K562 (cell line): ENCODE measurements around the gene MYRFL. TPM values are rescaled to one million over a fixed set of nuclear protein-coding genes. Genes with fewer than 3 reads are reported as not detected.

Experiments
- ATAC-seq: fragments of 200-7000 bp; cut with Tn5 transposase; 3 replicates; pipeline ENCODE4 v1.9.1; 2020; ENCODE audit warnings: moderate library complexity
- BruUV-seq: library from RNA; stranded (reverse); fragments of 400-500 nt; replicated peaks from 2 replicates; lab custom pipeline; 2021; lab: Mats Ljungman, UMichigan
- CTCF ChIA-PET: fragments of 300-600 bp; formaldehyde crosslinking; extraction: SDS; loops from one replicate; lab custom pipeline; 2021; ENCODE audit warnings: low intra/inter-chr PET ratio; lab: Yijun Ruan, JAX
- POLR2A ChIA-PET: fragments of 300-600, 350-650 bp; sonication (Branson Sonifier 250); formaldehyde crosslinking; extraction: SDS; loops from one replicate; lab custom pipeline; 2021; ENCODE audit warnings: antibody characterized with exemption, inconsistent platforms; lab: Yijun Ruan, JAX
- DNase-seq, 4 experiments: peaks; one replicate each; pipeline versions ENCODE4 v3.0.0 to v3.0.0-alpha.2; 2011 to 2018; ENCODE audit warnings: low spot score in 3 of 4, mixed read lengths in 3 of 4; ENCODE audit errors: extremely low read depth in 1 of 4
- FAIRE-seq: peaks from 2 replicates; lab custom pipeline; 2011; peaks lifted over from hg19 to GRCh38; lab: Jason Lieb, UNC
- H2AFZ ChIP-seq: 2 replicates; pipeline ENCODE4 v1.6.0; 2011; ENCODE audit warnings: low read depth, low read length, control low read depth, inconsistent platforms
- H3K27ac ChIP-seq: fragments of 200-600 bp; 3 replicates; pipeline ENCODE4 v1.8.0; 2011; ENCODE audit warnings: low read depth, mild to moderate bottlenecking, control low read depth, inconsistent platforms, low read length, moderate library complexity, mixed read lengths; ENCODE audit errors: extremely low read depth
- H3K27me3 ChIP-seq, 2 experiments: fragments of 300-600 bp in 1 of 2; 2 replicates in 1 of 2; 3 replicates in 1 of 2; pipeline versions ENCODE4 v1.6.0 to v1.8.0; 2011; ENCODE audit warnings: inconsistent platforms in 2 of 2, low read length in 2 of 2, mild to moderate bottlenecking in 1 of 2, mixed read lengths in 1 of 2, moderate library complexity in 1 of 2; ENCODE audit not compliant: control insufficient read depth in 2 of 2, insufficient read depth in 2 of 2
- H3K36me3 ChIP-seq: fragments of 300-600 bp; 3 replicates; pipeline ENCODE4 v1.8.0; 2011; ENCODE audit warnings: mild to moderate bottlenecking, low read length, inconsistent platforms; ENCODE audit not compliant: control insufficient read depth, insufficient read depth
- H3K4me1 ChIP-seq, 2 experiments: fragments of 200-600 bp in 1 of 2; replicated peaks in 1 of 2; 2 replicates in 1 of 2; 3 replicates in 1 of 2; pipeline versions ENCODE4 v1.5.1 to v1.8.0; 2011; ENCODE audit warnings: inconsistent platforms in 2 of 2, low read length in 2 of 2, mild to moderate bottlenecking in 1 of 2, mixed read lengths in 1 of 2, moderate library complexity in 1 of 2; ENCODE audit not compliant: control insufficient read depth in 2 of 2, insufficient read depth in 2 of 2
- H3K4me2 ChIP-seq: 2 replicates; pipeline ENCODE4 v1.6.1; 2011; ENCODE audit warnings: low read length, control low read depth, inconsistent platforms, mixed read lengths; ENCODE audit not compliant: insufficient read depth
- H3K4me3 ChIP-seq: fragments of 200-600 bp; sonication (generic), shearing (Covaris generic); 2 replicates; pipeline ENCODE4 v1.5.1; 2016; ENCODE audit warnings: control low read depth, inconsistent platforms
- H3K79me2 ChIP-seq: fragments of 200-600 bp; 3 replicates; pipeline ENCODE4 v1.8.0; 2011; ENCODE audit warnings: low read length, inconsistent platforms; ENCODE audit not compliant: control insufficient read depth, insufficient read depth
- H3K9ac ChIP-seq, 2 experiments: 2 replicates each; pipeline versions ENCODE4 v1.6.0 to v1.6.1; 2011; ENCODE audit warnings: low read depth in 2 of 2, low read length in 2 of 2, control low read depth in 1 of 2, inconsistent platforms in 1 of 2, mild to moderate bottlenecking in 1 of 2, mixed read lengths in 1 of 2; ENCODE audit not compliant: insufficient read depth in 1 of 2
- H3K9me1 ChIP-seq: one replicate; pipeline ENCODE4 v1.6.0; 2011; ENCODE audit warnings: inconsistent platforms, mild to moderate bottlenecking, low read length, moderate library complexity; ENCODE audit not compliant: control insufficient read depth, insufficient read depth
- H3K9me3 ChIP-seq: replicated peaks from 2 replicates; pipeline ENCODE4 v1.5.1; 2011; ENCODE audit warnings: low read depth, low read length, inconsistent platforms; ENCODE audit not compliant: control insufficient read depth, insufficient read depth
- H4K20me1 ChIP-seq: replicated peaks from 2 replicates; pipeline ENCODE4 v1.6.1; 2011; ENCODE audit warnings: low read length, inconsistent platforms, mixed read lengths; ENCODE audit not compliant: control insufficient read depth, insufficient read depth
- GTF2E2 ChIP-seq: fragments of 200-800 bp; sonication (Bioruptor generic); IDR thresholded peaks from 2 replicates; pipeline ENCODE4 v1.6.1; 2016; ENCODE audit warnings: missing genetic modification characterization, missing compliant biosample characterization
- PRMT5 ChIP-seq: sonication (generic); formaldehyde crosslinking; IDR thresholded peaks from 2 replicates; pipeline ENCODE4 v1.5.0; 2020; ENCODE audit warnings: missing genetic modification reagents
- PTRF ChIP-seq: fragments of 450-650 bp; IDR thresholded peaks from 2 replicates; pipeline ENCODE4 v1.6.1; 2016; ENCODE audit warnings: mild to moderate bottlenecking, missing genetic modification characterization, missing compliant biosample characterization
- TRIM28 ChIP-seq: fragments of 450-650 bp; IDR thresholded peaks from 2 replicates; pipeline ENCODE4 v1.6.1; 2017
- ZNF644 ChIP-seq: fragments of 200-800 bp; sonication (Bioruptor generic); IDR thresholded peaks from 2 replicates; pipeline ENCODE4 v1.6.1; 2016; ENCODE audit warnings: low read depth, missing genetic modification characterization, missing compliant biosample characterization
- ZSCAN29 ChIP-seq: fragments of 450-650 bp; IDR thresholded peaks from 2 replicates; pipeline ENCODE4 v1.6.1; 2017
- WGBS: fragments of 100-300 bp; shearing (Covaris generic); methylation state at CpG from one replicate; pipeline ENCODE4 v1.1.6; 2016; ENCODE audit warnings: low coverage, mixed read lengths; ENCODE audit not compliant: insufficient coverage; ENCODE audit errors: missing lambda C conversion rate; 5-methylcytosine and 5-hydroxymethylcytosine counted together
- in situ Hi-C: fragments of 300-500 bp; cut with MboI; formaldehyde crosslinking; loops from 4 replicates; pipeline ENCODE4 v1.15.0; 2018; ENCODE audit warnings: inconsistent platforms, mixed read lengths
- intact Hi-C: fragments of 100-400 bp; cut with micrococcal nuclease; formaldehyde crosslinking; loops from 2 replicates; pipeline ENCODE4 v1.14.2; 2022
- polyA plus RNA-seq, 8 experiments: library from polyadenylated mRNA; depleted of rRNA in 4 of 8; stranded (reverse) in 5 of 8; unstranded in 3 of 8; fragments of >200 nt; fragmentation: Nextera tagmentation in 2 of 8; fragmentation: Illumina TruSeq in 1 of 8; extraction: Ambion mirVana in 2 of 8; extraction: Trizol in 1 of 8; gene quantifications; 2 replicates each; pipeline versions ENCODE4 v1.2.1 to v1.2.3, GENCODE V29; 2011 to 2014; ENCODE audit warnings: inconsistent platforms in 1 of 8, missing spikeins in 1 of 8
- total RNA-seq, 7 experiments: library from RNA; depleted of rRNA in 6 of 7; stranded (reverse); fragments of >200 nt in 6 of 7; fragmentation: Illumina TruSeq in 2 of 7; extraction: Trizol in 2 of 7; gene quantifications; 2 replicates each; pipeline versions ENCODE4 v1.2.1 to v1.2.3, GENCODE V29; 2011 to 2021; ENCODE audit warnings: low replicate concordance in 1 of 7
- TF ChIP-seq, protein P1 (sequence below): fragments of 250-450 bp; sonication (Bioruptor Pico); IDR thresholded peaks from 2 replicates; pipeline ENCODE4 v1.4.0; 2020; ENCODE audit warnings: mild to moderate bottlenecking, moderate library complexity

The MYRFL gene
- total and polyA plus RNA-seq, 9 of the 15 experiments (the other 6 are each of a cell fraction or from before 2014, with no cell fraction given): not detected

DNA sequence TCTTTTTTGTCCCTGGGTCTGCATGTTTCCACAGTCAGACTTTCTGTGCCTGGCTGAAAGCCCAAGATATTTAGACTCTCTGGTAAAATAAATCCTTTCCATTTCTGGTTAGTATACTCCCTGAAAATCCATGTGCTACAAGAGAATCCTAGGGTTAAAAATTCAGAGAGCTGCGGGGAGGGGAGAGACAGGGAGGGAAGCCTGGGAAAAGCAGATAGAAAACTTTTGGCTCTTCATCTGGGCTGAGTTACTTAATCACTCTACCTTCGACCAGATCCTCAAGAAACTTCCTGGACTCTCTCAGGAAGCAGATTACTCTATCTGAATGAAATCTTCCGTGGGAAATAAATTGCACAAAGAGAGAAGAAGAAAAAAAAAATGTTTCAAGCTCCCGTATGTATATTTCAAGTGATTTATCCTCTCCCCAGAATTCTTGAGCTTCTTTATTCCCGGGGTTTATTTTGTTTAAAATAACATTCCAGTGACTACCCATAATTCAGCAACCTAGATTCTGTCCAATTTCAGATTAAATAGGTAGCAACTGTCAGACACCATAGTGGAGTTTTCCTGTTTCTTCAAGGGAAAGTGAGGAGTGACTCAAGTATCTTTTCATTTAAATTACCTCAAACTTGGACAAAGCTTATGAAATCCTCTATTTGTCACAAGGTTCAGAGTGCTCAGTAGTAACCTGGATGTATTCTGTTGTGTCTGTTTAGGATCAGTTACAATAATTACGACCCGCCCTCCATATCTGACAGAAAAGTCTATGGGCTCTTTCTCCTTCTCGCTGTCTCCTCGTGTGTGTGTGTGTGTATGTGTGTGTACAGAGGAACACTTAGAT, 163.7 kb downstream of the MYRFL start:
- in situ Hi-C loops: no loop called here
- POLR2A ChIA-PET: no interaction called here
- TF ChIP-seq, protein P1, sequence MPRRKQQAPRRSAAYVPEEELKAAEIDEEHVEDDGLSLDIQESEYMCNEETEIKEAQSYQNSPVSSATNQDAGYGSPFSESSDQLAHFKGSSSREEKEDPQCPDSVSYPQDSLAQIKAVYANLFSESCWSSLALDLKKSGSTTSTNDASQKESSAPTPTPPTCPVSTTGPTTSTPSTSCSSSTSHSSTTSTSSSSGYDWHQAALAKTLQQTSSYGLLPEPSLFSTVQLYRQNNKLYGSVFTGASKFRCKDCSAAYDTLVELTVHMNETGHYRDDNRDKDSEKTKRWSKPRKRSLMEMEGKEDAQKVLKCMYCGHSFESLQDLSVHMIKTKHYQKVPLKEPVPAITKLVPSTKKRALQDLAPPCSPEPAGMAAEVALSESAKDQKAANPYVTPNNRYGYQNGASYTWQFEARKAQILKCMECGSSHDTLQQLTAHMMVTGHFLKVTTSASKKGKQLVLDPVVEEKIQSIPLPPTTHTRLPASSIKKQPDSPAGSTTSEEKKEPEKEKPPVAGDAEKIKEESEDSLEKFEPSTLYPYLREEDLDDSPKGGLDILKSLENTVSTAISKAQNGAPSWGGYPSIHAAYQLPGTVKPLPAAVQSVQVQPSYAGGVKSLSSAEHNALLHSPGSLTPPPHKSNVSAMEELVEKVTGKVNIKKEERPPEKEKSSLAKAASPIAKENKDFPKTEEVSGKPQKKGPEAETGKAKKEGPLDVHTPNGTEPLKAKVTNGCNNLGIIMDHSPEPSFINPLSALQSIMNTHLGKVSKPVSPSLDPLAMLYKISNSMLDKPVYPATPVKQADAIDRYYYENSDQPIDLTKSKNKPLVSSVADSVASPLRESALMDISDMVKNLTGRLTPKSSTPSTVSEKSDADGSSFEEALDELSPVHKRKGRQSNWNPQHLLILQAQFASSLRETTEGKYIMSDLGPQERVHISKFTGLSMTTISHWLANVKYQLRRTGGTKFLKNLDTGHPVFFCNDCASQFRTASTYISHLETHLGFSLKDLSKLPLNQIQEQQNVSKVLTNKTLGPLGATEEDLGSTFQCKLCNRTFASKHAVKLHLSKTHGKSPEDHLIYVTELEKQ: no peak
- TF ChIP-seq PRMT5 (CRISPR knock-in tag) (no peak), TRIM28 (no peak), GTF2E2 (tag) (no peak), PTRF (tag) (no peak), ZNF644 (no peak), ZSCAN29 (no peak)

More for the DNA sequence above, 163.7 kb downstream of the MYRFL start:
- H3K79me2 ChIP-seq: no peaks in the 10 kb centered on the region
- H4K20me1 ChIP-seq: no peaks in the 10 kb centered on the region
- H3K4me1 ChIP-seq: no peaks in the 10 kb centered on the region
- H3K27ac ChIP-seq: no peak overlapping the region
- no TSS peak for BruUV-seq
- intact Hi-C loops: no loop called here
- no peak for DNase-seq
- H3K27me3 ChIP-seq: 0 out of 5 replicates have a peak, but pooled peaks cover 0 to 5% of the 10 kb centered on the region in 2 experiments
- H3K9me1 ChIP-seq: no peaks in the 10 kb centered on the region
- 8% methylated on average over 8 of the region's 9 CpGs for WGBS
- no peaks in the 10 kb centered on the region for H3K9me3 ChIP-seq
- CTCF ChIA-PET: no interaction called here
- H3K36me3 ChIP-seq: no peaks in the 10 kb centered on the region
- no peak for FAIRE-seq
- ATAC-seq: no peak; the same call in 2 of the 3 replicates
- H3K4me2 ChIP-seq: no peak overlapping the region
- no peak overlapping the region for H3K9ac ChIP-seq
- 0 out of 2 replicates have a peak overlapping the region, but pooled peaks have one; percentile 19 for H2AFZ ChIP-seq
- H3K4me3 ChIP-seq: no peak overlapping the region
